Colonic mucosa (tissue), 4 donors: ENCODE data around the gene B3GNT9. TPM values are rescaled to one million over a fixed set of nuclear protein-coding genes. Genes with fewer than 3 reads are reported as not detected.

ENCODE experiments used
- DNase-seq: peaks from one replicate; pipeline ENCODE4 v3.0.0-alpha.2; 2020
- H3K27ac ChIP-seq: fragments of 200-600 bp; one replicate; pipeline ENCODE4 v1.8.0; 2021
- H3K27me3 ChIP-seq: fragments of 200-600 bp; one replicate; pipeline ENCODE4 v1.8.0; 2021
- H3K36me3 ChIP-seq: fragments of 200-600 bp; one replicate; pipeline ENCODE4 v1.8.0; 2021
- H3K4me1 ChIP-seq: fragments of 200-600 bp; one replicate; pipeline ENCODE4 v1.8.0; 2021; ENCODE audit warnings: mild to moderate bottlenecking
- H3K4me3 ChIP-seq: fragments of 200-600 bp; one replicate; pipeline ENCODE4 v1.8.0; 2021
- H3K9ac ChIP-seq, 2 donors: one replicate each; pipeline ENCODE4 v1.7.0; 2013; ENCODE audit warnings: control low read depth in 2 of 2, low read depth in 2 of 2, low read length in 2 of 2
- H3K9me3 ChIP-seq: fragments of 200-600 bp; one replicate; pipeline ENCODE4 v1.8.0; 2021
- intact Hi-C: fragments of 100-400 bp; cut with DNase I; formaldehyde crosslinking; loops from one replicate; pipeline ENCODE4 v1.14.1; 2022
- total RNA-seq, 2 donors: library from RNA; stranded (reverse); fragmentation: NEBNext Ultra II Directional in 1 of 2; extraction: Animal tissue kit (Norgen Biotek cat#: 25700) in 1 of 2; gene quantifications; one replicate each; pipeline ENCODE4 v1.2.1, GENCODE V29; 2021
- TF ChIP-seq, protein P1 (sequence below): fragments of 200-600 bp; IDR thresholded peaks from one replicate; pipeline ENCODE4 v1.8.0; 2022; ENCODE audit warnings: antibody characterized with exemption, mild to moderate bottlenecking
- donor health status: healthy.
- donor health status: DM: no; HTN: no; CAD: no.
- donor health status: DM: no; HTN: no; CAD: no.

B3GNT9 gene
- total RNA-seq, 2 donors from 2014 or later, result 4.4 to 4.9 TPM

DNA sequence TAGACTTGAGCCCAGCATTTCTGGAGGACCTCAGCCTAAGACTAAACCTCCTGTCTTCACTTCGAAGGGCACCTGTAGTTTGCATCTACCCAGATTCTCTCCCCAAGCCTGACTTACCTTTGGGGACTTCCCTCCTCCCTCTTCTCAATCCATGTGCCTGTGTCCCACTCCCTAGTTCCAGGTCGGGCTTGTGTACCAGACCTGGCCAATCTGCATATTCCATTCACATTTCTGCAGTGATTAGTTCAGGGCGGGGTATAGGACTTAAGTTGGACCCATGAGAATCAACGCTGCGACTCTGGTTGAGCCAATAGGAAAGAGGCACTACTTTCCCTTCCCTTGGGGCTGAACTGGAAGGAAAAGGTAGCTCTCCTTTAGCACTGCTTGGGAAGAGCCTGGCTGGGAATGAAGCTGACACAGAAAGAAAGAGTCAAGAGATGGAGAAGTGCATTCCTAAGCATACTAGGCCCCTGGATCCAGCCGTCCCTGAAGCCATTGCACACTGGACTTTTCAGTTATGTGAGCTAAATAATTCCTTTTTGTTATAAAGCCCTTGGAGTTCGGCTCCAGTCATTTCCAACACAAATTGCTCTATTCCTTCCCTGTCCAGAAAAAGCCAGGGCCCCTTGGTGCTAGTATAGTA lies 6.4 kb upstream of the B3GNT9 start:
- Histone ChIP-seq H3K27ac (no peak overlapping the region), H3K36me3 (no peaks in the 10 kb centered on the region), H3K4me3 (no peak overlapping the region), H3K9me3 (no peaks in the 10 kb centered on the region), H3K4me1 (peaks cover 20% of the 10 kb centered on the region), H3K9ac (no peak overlapping the region), H3K27me3 (no peaks in the 10 kb centered on the region)
- DNase-seq, result no peak
- TF ChIP-seq, protein P1, sequence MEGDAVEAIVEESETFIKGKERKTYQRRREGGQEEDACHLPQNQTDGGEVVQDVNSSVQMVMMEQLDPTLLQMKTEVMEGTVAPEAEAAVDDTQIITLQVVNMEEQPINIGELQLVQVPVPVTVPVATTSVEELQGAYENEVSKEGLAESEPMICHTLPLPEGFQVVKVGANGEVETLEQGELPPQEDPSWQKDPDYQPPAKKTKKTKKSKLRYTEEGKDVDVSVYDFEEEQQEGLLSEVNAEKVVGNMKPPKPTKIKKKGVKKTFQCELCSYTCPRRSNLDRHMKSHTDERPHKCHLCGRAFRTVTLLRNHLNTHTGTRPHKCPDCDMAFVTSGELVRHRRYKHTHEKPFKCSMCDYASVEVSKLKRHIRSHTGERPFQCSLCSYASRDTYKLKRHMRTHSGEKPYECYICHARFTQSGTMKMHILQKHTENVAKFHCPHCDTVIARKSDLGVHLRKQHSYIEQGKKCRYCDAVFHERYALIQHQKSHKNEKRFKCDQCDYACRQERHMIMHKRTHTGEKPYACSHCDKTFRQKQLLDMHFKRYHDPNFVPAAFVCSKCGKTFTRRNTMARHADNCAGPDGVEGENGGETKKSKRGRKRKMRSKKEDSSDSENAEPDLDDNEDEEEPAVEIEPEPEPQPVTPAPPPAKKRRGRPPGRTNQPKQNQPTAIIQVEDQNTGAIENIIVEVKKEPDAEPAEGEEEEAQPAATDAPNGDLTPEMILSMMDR, result no peak
- intact Hi-C loops, result loop anchor here (5.0 kb wide), 2 partner anchors 140 to 180 kb away; no protein-coding TSS in a partner anchor

DNA sequence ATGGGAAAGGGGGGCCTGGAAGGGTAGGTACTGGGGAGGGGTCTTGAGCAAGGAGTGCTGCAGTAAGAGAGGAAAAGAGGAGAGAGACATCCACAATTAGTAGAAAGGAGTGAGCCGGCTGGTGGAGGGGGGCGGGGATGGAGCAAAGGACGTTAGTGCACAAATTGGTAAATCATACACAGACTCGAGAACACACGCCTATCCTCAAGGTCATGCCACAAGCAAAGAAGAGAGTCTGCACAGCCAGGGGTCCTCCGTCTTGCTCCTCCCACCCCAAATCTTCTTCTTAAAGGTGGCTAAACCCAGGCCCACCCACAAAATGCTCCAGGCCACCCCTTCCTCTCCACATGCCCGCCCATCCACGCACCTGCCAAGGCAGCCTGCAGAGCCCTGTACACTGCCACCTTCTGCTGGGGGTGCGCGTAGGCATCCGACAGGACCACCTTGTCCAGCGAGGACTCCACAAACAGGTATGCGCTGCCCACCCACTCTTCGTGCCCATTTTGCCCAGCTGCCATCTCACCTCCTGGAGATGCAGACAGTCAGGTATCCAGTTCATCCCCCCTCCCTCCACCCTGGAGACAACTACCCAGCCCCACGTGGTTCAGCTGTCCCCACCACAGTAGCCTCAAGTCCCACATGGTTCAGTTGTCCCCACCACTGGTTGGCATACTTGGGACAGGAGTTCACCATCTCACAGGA lies 5.5 kb upstream of the B3GNT9 start:
- H3K4me3 ChIP-seq, result no peak overlapping the region
- intact Hi-C loops, result loop anchor here (5.0 kb wide), 2 partner anchors 139 to 179 kb away; no protein-coding TSS in a partner anchor
- peak; percentile 50 for DNase-seq
- no peaks in the 10 kb centered on the region for H3K9me3 ChIP-seq
- peaks cover 20% of the 10 kb centered on the region for H3K4me1 ChIP-seq
- H3K9ac ChIP-seq, result peak overlapping the region; percentile 16 to 68
- H3K36me3 ChIP-seq, result no peaks in the 10 kb centered on the region
- no peaks in the 10 kb centered on the region for H3K27me3 ChIP-seq
- TF ChIP-seq, protein P1, result no peak
- no peak overlapping the region for H3K27ac ChIP-seq

DNA sequence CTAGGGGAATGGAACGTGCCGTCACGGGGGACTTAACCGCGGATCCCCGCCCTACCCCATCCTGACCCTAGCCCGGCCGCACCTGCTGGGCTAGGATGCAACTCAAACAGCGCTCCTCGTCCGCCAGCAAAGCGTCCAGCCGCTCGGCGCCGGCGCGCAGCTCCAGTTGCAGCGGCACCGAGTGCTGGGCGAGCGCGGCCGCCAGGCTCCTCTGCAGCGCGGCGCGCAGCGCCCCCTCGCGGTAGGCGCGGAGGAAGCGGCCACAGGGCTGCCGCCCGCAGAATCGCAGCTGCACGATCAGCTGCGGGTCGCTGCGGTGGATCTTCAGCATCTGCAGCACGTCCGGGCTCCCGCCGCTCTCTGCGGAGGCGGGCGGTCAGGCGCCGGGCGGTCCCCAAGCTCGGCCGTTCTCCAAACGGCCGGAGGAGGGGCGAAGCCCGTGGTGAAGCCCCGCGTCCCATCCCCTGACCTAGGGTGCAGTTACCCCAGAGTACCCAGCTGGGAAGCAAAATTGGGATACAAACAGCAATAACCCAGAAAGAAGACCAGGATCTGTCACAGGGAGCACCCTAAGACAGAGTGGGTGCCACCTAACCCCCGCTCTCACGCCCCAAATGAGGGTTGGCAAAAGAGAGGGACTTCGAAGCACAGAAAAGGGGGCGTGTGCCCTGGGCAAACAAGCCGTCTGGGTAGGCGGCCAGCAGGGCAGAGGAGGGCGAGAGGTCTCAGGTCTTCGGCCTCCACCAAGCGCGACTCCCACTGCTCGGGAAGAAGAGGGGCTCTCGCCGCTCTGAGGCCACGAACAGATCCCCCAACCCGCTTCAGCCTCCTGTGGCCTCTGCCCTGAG lies 4.7 kb upstream of the B3GNT9 start:
- peaks cover 20% of the 10 kb centered on the region for H3K4me1 ChIP-seq
- intact Hi-C loops, result loop anchor here (5.0 kb wide), 2 partner anchors 138 to 178 kb away; no protein-coding TSS in a partner anchor
- H3K9me3 ChIP-seq, result no peaks in the 10 kb centered on the region

DNA sequence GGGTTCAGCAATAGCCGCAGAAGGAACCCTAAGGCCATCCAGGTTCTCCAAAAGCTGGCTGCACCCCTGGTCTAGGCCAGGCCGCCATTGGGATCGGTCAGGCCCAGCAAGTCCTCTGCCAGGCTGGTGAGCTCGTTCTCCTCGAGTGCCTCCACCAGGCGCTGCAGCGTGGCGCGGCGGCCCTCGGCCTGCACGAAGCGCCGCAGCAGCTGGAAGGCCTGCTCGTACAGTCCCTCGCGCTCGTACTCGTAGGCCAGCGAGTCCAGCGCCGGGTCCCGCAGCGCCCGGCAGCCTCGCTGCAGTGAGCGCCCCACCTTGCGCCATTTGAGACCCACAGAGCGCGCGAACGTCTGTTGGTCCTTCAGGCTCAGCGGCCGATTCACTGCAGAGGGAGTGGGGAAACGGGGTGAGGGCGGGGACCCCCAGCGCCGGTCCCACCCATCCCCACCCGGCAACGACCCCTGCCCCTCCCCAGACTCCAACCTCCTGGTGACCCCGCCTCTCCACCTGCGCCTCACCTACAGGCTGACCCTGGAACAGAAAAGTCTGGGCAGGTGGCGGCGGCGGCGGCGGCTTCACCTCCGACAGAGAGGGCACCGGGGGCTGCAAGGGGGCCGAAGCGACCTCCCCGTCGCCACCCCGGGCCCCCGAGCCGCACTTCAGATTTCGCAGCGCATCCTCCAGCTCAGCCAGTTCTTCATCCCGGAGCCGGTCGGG lies 3.9 kb upstream of the B3GNT9 start:
- no peaks in the 10 kb centered on the region for H3K36me3 ChIP-seq
- no peak overlapping the region for H3K27ac ChIP-seq
- intact Hi-C loops, result loop anchor here (5.0 kb wide), 2 partner anchors 137 to 177 kb away; no protein-coding TSS in a partner anchor
- H3K4me1 ChIP-seq, result peaks cover 20% of the 10 kb centered on the region
- DNase-seq, result no peak
- H3K9me3 ChIP-seq, result no peaks in the 10 kb centered on the region
- peak overlapping the region; percentile 16 for H3K4me3 ChIP-seq
- H3K9ac ChIP-seq, result no peak overlapping the region
- H3K27me3 ChIP-seq, result no peaks in the 10 kb centered on the region
- TF ChIP-seq, protein P1, result no peak

More for the DNA sequence above, 4.7 kb upstream of the B3GNT9 start:
- Histone ChIP-seq H3K36me3 (no peaks in the 10 kb centered on the region), H3K27ac (no peak overlapping the region), H3K27me3 (no peaks in the 10 kb centered on the region), H3K9ac (peak overlapping the region; percentile 16 to 68), H3K4me3 (peak overlapping the region; percentile 16)
- TF ChIP-seq, protein P1, result peak; percentile 91
- DNase-seq, result peak; percentile 77
